GM21515 (cell line): ENCODE results near the gene ANXA11.

ENCODE experiments used
- ATAC-seq: cut with Tn5 transposase; IDR thresholded peaks from one replicate; pipeline ENCODE4 v1.9.1; 2021; ENCODE audit not compliant: unreplicated experiment

Gene ANXA11

DNA sequence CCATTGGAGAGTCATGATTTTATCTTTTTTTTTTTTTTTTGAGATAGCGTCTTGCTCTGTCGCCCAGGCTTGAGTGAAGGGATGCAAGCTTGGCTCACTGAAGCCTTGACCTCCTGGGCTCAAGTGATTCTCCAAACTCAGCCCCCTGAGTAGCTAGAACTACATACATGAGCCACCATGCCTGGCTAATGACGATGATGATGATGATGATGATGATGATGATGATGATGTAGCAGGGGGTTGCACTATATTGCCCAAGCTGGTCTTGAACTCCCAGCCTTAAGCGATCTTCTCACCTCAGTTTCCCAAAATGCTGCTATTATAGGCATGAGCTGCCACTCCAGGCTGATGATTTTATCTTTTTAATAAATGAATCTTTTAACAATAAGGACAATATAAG is 86.7 kb downstream of the ANXA11 start:
- no peak for ATAC-seq

DNA sequence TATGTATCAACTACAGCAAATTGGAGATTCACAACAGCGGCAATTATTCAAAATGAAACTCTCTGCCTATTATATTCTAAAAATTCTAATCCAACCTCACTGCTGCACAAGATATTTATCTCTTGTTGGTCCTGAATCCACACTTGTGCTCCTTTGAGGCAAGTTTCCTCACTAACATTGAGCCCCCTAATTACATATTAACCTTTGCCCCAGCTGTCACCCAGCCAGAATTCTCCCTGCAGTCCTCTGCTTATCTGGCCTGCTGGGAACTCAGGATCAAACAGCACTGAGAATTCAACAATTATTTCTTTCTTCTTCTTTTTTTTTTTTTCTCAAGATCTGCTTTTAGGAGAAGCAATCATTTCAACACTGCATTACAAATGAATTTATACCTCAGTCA is 94.4 kb downstream of the ANXA11 start:
- no peak for ATAC-seq

DNA sequence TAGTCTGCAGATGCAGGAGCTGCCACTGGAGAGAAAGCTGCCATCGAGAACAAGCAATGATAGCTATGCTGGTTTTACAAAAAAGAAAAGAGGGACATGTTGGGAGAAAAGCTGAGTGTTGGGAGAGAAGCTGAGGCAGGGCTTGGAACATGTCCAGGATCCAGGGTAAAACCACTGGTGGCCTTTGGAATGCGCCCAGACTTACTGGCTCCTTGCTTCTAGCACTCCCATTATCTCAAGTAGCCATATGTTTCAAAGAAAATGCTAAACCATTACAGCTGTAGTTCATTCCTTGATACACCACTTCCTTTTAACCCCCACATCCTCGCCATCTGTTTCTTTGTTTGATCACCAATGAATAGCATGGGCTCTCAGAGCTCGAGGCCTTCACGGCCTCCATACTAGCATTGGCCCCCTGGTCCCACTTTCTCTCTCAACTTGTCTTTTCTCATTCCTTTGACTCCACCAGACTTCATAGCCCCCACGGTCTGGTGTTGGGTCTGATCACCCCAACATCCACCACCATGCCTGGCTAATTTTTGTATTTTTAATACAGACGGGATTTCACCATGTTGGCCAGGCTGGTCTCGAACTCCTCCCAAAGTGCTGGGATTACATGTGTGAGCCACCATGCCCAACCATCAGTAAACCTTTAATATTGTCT is 96.6 kb downstream of the ANXA11 start:
- ATAC-seq: no peak

DNA sequence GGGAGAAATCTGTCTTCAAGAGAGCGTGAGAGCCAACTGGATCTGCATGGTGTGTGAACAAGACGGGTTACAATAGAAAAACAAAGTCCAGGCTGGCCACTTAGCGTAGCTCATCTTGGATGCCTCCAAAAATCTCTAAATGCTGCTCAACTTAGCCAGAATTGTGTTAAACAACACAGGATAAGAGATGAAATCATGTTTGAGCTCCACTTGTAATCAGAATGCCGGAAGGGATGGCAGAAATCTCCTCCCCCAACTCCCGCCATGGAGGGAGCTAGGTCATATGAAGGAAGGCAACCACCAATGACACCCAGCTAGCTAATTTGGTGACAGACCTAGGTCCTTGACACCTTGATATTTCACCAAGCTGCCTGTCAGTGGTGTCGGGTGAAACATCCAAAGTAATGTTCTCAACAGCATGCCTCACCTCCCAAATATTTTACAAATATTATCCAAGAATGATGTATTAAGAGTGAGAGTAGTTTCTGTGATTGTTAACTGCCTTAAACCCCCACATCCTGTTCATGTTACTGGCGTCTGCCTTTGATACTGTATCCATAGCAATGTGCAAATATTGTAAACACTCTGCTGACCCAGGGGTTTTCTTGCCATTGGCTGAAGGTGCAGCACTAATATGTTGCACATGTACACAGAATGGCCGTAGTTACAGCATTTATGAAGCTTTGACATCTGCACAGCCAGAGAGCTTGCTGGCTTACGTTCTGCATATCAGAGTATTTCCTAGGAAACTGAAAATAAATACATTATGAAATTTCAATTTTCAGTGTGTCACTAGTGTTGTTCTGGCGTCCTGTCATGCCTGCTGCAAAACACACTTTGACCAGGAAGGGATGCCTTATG is 101.0 kb downstream of the ANXA11 start:
- no peak for ATAC-seq
